Ramos (cell line): ENCODE measurements around the gene HMCN2.

Experiments
- in situ Hi-C: fragments of 300-500 bp; cut with MboI; formaldehyde crosslinking; loops from one replicate; pipeline ENCODE4 v1.14.3; 2022; ENCODE audit warnings: low sequenced_read_pairs; ENCODE audit not compliant: unreplicated experiment

HMCN2 gene

GRCh38 chr9:130288926-130289690, 23.5 kb downstream of the HMCN2 start:
- in situ Hi-C loops, result no loop called here

GRCh38 chr9:130289711-130290241, 24.2 kb downstream of the HMCN2 start:
- in situ Hi-C loops, result no loop called here

DNA sequence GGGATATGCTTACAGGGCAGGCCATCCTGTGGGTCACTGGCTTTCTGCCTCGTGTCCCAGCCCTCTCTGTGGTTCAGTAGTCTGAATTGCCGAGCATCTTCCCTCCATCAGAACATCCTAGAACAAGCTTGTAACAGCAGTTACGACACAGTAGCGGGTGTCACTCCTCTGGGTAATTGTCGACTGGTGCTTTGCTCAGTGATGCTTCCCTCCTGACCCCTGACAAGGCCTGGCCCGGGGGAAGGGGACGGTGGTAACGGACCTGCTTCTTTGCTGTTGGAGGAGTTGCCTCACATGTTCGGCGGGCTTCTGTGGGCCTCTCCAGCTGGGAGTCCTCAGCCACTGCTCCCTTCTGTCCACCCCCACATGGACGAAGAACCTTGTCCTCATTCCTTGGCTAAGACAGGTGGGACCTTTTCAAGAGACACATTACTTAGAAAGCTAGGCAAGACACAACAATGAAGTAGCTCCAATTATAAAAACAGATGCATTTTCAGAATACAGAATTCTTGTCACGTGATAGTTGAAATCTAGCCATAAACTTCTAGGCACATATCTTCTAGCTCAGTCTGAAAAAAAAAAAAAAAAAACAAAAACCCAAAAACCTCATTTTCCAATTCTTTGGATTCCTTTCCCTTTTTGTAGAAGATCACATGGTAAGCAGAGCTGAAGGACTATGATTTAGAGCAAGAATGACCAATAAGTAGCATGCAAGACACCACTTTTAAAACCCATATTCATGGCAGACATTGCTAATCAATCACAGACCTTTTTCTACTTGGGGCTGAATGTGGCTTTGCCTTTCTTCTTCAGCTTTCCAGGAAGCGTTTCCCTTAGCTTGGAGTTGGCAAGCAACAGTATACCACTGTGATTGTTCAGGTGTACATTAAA, 25.0 kb downstream of the HMCN2 start:
- in situ Hi-C loops, result no loop called here

DNA sequence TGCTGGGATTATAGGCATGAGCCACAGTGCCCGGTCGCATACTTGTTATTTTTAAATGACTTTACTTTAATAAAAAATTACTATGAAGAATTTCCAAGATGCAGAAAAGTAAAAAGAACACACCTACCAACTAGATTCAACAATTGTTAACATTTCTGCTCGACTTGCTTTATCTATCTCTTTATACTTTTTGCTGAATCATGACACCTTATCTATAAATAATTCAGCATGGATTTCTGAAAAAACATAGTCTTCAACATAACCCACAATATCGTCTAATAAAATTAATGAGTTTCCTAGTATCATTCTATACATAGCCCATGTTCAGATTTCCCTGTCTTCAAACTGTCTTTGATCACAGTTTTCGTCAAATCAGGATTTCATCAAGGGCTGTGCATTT, 25.9 kb downstream of the HMCN2 start:
- in situ Hi-C loops, result no loop called here

DNA sequence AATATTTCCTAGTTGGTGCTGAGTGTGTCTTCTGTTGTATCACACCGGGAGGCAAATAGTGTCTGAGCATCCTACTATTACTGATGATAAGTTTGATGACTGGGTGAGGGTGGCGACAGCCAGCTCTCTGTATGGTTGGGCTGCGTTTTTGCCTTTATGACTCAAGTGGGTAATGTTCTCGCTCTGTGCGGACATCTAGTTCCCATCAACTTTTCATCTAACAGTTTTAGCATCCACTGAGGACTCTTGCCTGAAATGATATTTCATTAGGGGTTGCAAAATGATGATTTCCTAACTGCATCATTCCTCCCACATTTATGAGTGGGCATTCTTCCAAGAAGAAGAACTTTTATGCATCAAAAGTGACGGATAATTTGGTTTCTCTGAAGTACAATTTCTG, 26.5 kb downstream of the HMCN2 start:
- in situ Hi-C loops, result no loop called here

- in situ Hi-C loops, result no loop called here
Measured at GRCh38 chr9:130294664-130295063, 29.1 kb downstream of the HMCN2 start.

DNA sequence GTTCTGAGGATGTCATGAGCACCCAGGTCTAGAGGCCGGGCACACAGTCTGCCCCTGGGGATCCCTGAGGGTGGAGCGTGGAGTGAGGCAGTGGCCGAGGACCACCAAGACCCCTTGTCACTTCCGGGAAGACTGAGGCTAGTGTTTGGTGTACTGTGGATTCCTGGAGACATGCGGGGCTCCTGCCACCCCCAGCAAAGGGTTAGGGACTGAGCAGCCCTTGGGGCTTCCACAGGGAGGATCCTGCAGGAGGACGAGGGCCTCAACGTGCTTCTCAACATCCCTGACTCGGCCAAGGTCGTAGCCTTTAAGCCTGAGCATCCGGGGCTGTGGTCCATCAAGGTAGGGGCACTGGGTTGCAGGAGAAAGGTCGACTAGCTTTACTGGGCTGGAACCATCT, 29.9 kb downstream of the HMCN2 start:
- in situ Hi-C loops, result no loop called here

GRCh38 chr9:130295945-130296782, 30.6 kb downstream of the HMCN2 start:
- in situ Hi-C loops, result no loop called here

GRCh38 chr9:130296783-130297055, 31.2 kb downstream of the HMCN2 start:
- in situ Hi-C loops, result no loop called here

- in situ Hi-C loops, result no loop called here
Measured at GRCh38 chr9:130297371-130297770, 31.8 kb downstream of the HMCN2 start.

DNA sequence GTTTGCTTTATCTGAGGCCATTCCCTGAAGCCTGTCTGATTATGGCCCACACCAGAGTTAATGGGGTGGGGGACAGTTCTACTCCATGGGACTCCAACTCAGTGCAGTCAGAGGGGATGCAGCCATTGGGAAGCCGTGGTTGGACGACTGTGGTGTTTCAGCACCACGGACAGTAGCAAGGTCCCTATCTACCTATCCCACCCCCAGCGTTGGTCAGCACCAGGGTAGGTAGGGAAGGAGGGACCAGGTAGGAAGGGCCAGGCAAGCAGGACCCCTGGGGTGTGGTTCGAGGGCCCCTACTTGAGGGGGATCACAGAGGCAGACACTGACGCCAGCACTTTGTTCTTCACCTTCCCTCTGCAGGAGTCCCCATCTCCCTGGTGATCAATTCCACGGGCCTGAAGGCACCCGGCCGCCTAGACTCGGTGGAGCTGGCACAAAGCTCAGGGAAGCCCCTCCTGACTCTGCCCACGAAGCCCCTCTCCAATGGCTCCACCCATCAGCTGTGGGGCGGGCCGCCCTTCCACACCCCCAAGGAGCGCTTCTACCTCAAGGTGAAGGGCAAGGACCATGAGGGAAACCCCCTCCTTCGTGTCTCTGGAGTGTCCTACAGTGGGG, 33.2 kb downstream of the HMCN2 start:
- in situ Hi-C loops, result no loop called here

- in situ Hi-C loops, result no loop called here
Measured at GRCh38 chr9:130299785-130300615, 34.4 kb downstream of the HMCN2 start.

GRCh38 chr9:130300739-130301138, 35.2 kb downstream of the HMCN2 start:
- in situ Hi-C loops, result no loop called here

DNA sequence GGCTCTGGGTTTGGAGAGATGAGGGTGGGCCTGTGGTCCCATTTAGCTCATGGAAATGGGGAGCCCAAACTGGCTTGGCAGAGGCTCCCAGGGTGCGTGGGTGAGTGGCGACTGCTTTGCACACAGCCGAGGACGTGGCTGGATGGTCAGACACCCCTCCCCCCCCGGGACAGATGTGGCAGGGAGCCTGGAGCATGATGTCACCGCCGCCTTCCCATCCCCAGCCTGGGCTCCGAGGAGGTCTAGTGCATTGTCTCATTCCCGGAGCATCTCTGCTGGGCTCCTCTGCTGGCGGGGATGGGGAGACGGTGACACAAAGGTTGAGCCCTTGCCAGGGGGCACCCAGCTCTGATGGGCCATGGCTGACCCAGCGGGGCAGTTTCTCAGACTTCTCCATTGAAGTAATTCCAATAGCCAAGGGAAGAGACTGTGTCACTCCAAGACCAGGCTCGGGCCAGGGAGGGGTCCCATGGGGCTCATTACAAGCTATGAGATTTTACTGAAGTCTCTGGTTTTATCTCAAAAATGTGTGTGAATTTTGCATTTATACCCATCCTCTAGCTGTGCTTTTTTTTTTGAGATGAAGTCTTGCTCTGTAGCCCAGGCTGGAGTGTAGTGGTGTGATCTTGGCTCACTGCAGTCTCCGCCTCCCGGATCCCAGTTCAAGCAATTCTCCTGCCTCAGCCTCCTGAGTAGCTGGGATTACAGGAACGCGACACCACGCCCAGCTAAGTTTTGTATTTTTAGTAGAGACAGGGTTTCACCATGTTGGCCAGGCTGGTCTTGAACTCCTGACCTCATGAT, 36.1 kb downstream of the HMCN2 start:
- in situ Hi-C loops, result no loop called here

DNA sequence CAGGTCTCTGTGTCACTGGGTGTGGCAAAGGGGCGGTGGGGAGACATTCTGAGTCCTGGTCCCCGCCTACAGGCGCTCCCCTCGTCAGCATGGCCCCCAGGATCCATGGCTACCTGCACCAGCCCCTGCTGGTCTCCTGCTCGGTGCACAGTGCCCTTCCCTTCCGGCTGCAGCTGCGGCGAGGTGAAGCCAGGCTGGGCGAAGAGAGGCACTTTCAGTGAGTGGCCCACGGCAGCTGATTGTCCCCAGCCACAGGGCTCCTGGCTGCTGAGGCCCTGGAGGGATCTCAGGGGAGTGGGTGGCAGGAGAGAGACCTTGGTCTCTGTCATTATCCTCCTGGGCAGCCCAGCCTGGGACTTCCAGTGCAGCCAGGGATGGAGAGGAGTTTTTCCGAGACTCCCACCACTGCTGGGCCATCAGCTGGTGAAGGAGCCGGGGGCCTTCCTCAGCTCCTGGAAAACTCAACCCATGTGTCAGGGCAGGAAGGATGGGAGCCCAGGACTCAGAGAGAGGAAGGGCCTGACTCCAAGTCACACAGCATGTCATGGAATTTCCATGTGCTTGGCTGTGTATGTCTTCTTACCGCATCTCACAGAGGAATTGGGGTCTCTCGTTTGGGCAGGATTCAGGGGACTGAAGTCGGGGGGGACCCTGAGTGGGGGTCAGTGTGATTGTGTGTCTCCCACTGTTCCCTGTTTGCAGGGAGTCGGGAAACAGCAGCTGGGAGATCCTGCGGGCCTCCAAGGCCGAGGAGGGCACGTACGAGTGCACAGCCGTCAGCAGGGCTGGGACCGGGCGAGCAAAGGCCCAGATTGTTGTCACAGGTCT, 37.4 kb downstream of the HMCN2 start:
- in situ Hi-C loops, result no loop called here

DNA sequence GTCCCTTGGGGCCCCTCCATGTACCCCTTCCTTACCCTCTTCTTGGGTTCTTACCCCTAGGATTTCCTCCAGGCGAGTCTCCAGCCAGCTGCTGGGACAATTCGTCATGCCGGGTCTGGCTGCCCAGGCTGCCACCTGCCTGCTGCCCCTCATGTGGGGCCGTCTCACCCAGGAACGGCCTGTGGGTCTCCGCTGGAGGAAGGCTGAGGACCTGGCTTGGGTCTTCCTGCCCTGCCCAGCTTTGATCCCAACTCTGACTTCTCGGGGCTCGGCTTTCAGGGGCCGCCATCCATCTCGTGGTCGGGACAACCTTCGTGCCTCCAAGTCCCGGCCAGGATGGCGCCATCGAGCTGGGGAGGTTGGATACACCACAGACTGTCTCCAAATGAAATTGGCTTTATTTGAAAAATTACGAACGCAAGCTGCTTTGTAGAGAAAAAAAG, 38.1 kb downstream of the HMCN2 start:
- in situ Hi-C loops, result no loop called here

DNA sequence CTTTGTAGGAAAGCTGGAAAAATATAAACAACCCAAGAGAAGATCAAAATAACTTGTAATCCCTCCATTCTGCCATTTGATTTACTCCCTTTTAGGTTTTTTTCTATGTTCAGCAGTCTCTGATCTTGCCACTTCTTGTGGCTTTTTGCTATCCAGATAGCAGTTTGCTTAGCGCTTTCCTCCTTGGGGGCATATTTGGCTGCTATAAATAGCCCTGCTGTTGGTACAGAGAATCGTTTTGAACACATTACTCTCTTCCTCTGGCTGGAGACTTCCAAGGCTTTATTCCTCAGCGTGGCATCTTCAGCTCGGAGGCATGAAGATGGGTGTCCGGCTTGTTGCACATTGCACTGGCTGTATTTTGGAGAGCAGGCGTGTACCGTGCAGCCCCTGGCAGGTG, 38.6 kb downstream of the HMCN2 start:
- in situ Hi-C loops, result no loop called here

DNA sequence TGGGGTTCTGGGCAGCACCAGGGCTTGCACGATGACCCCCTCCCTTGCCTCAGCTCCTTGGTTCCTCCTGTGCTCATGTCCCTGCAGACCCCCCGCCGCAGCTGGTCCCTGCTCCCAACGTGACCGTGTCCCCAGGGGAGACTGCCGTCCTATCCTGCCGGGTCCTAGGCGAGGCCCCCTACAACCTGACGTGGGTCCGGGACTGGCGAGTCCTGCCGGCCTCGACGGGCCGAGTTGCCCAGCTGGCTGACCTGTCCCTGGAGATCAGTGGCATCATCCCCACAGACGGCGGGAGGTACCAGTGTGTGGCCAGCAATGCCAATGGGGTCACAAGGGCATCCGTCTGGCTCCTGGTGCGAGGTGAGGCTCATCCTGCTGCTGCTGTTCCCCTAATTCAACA, 39.1 kb downstream of the HMCN2 start:
- in situ Hi-C loops, result no loop called here
